Heart right ventricle (tissue), 16 donors: ENCODE data around the gene ADGRG6. TPM values are rescaled to one million over a fixed set of nuclear protein-coding genes. Genes with fewer than 3 reads are reported as not detected.

Source experiments
- ATAC-seq, 8 donors: fragments of 200-7000 bp; cut with Tn5 transposase; one replicate each; pipeline ENCODE4 v1.9.1; 2020; ENCODE audit warnings: mild to moderate bottlenecking in 8 of 8, moderate library complexity in 8 of 8, moderate number of reproducible peaks in 1 of 8
- DNase-seq, 2 donors: peaks; one replicate each; pipeline ENCODE4 v3.0.0-alpha.2; 2020
- H3K27ac ChIP-seq, 10 donors: fragments of 200-600 bp; sonication (generic) in 2 of 10; one replicate each; pipeline versions ENCODE4 v1.5.0 to v1.8.0; 2020 to 2022; ENCODE audit warnings: mild to moderate bottlenecking in 3 of 10
- H3K27me3 ChIP-seq, 7 donors: fragments of 200-600 bp; one replicate each; pipeline ENCODE4 v1.8.0; 2021 to 2022; ENCODE audit warnings: mild to moderate bottlenecking in 2 of 7
- H3K36me3 ChIP-seq, 9 donors: fragments of 200-600 bp; sonication (generic) in 1 of 9; one replicate each; pipeline versions ENCODE4 v1.5.0 to v1.8.0; 2020 to 2022; ENCODE audit warnings: mild to moderate bottlenecking in 2 of 9
- H3K4me1 ChIP-seq, 9 donors: fragments of 200-600 bp; sonication (generic) in 1 of 9; one replicate each; pipeline versions ENCODE4 v1.5.0 to v1.8.0; 2020 to 2022; ENCODE audit warnings: mild to moderate bottlenecking in 4 of 9
- H3K4me3 ChIP-seq, 10 donors: fragments of 200-600 bp; sonication (generic) in 2 of 10; one replicate each; pipeline versions ENCODE4 v1.5.0 to v1.8.0; 2020 to 2022; ENCODE audit warnings: mild to moderate bottlenecking in 7 of 10, moderate library complexity in 2 of 10
- H3K9me3 ChIP-seq, 11 donors: fragments of 200-600 bp in 10 of 11; sonication (generic) in 2 of 11; one replicate each; pipeline versions ENCODE4 v1.5.0 to v1.8.0; 2013 to 2022; ENCODE audit warnings: mild to moderate bottlenecking in 2 of 11, control low read depth in 1 of 11, moderate library complexity in 1 of 11
- CTCF ChIP-seq, 9 donors: fragments of 200-600 bp; sonication (generic) in 2 of 9; IDR thresholded peaks; one replicate each; pipeline versions ENCODE4 v1.5.0 to v1.8.0; 2021 to 2022; ENCODE audit warnings: antibody characterized with exemption in 9 of 9, mild to moderate bottlenecking in 5 of 9, moderate library complexity in 1 of 9
- WGBS, 2 donors: extraction: QIAGEN DNeasy Blood & Tissue Kit; methylation state at CpG; one replicate each; pipeline ENCODE4 v1.1.7; 2013; ENCODE audit warnings: inconsistent platforms in 1 of 2; 5-methylcytosine and 5-hydroxymethylcytosine counted together
- intact Hi-C, 10 donors: fragments of 100-400 bp; cut with DNase I; formaldehyde crosslinking; loops; one replicate each; pipeline versions ENCODE4 v1.11.1 to v1.14.2; 2022
- polyA plus RNA-seq, 2 donors: library from polyadenylated mRNA; stranded (reverse); fragments of 200-250 nt; gene quantifications; one replicate each; pipeline ENCODE4 v1.2.3, GENCODE V29; 2013
- total RNA-seq, 10 donors: library from RNA; stranded (reverse); fragmentation: NEBNext Ultra II Directional in 3 of 10; extraction: Animal tissue kit (Norgen Biotek cat#: 25700) in 3 of 10; gene quantifications; one replicate each; pipeline versions ENCODE4 v1.2.1 to v1.2.4, GENCODE V29; 2021 to 2023
- donor health status: Arrhythmogenic right ventricular cardiomyopathy.
- donor health status: ischemic (EF 13 %, LVEDD 7.1; RV severe dilation, severe dysfunction).
- donor health status: healthy with polysubstance abuse.
- donor health status: DM: no; HTN: yes; CAD: no.
- donor health status: DM: no; HTN: no; CAD: no.
- donor health status: ischemic (EF 25% LVEDD 6.9; RV normal size, moderate dysfunction).
- donor health status: ischemic (EF 25% LVEDD 5.7; RV mildly dilated, moderate dysfunction).
- donor health status: healthy.
- donor health status: DM: yes; HTN: yes; CAD: no.
- donor health status: Ischemic cardiomyopathy.
- donor health status: ischemic (EF 35%, LVEDD 5.7; RV mildly dilated, moderate dysfunction).
- donor health status: nonischemic (EF 11% LVEDD 7.7; RV severe dilation, severe dysfunction).
- donor health status: DM: yes; HTN: yes; CAD: no.
- donor health status: PGD.
- donor health status: ischemic (EF 29% LVEDD 5.4; RV normal size, mild dysfunction).
- donor health status: nonischemic (EF 23%, LVEDD 6.1; RV moderate dilation, normal function).

ADGRG6 gene
- total and polyA plus RNA-seq, 12 donors, result 0.93 to 5.9 (median 3.1) TPM

GRCh38 chr6:142329486-142330113 is 27.8 kb downstream of the ADGRG6 start:
- intact Hi-C loops, result no loop called here
- 83 to 86% methylated on average over 3 of the region's 3 CpGs for WGBS, 2 donors
- DNase-seq, result no peak
- no peaks in the 10 kb centered on the region for H3K4me1 ChIP-seq
- peaks cover 0 to 9% (median 0%) of the 10 kb centered on the region in 7 donors for H3K27me3 ChIP-seq
- no peak for ATAC-seq
- H3K27ac ChIP-seq, result no peak overlapping the region
- no peaks in the 10 kb centered on the region for H3K9me3 ChIP-seq
- no peaks in the 10 kb centered on the region for H3K36me3 ChIP-seq
- no peak overlapping the region for H3K4me3 ChIP-seq
- TF ChIP-seq CTCF (IDR thresholded peaks at IDR 0.05), result no peak

- WGBS, 2 donors, result 61 to 67% methylated on average over 2 of the region's 2 CpGs
- peaks cover 0 to 9% (median 0%) of the 10 kb centered on the region in 7 donors for H3K27me3 ChIP-seq
- DNase-seq (no peak), ATAC-seq (no peak)
- no peaks in the 10 kb centered on the region for H3K9me3 ChIP-seq
- no peak for TF ChIP-seq CTCF (IDR thresholded peaks at IDR 0.05)
- no peaks in the 10 kb centered on the region for H3K4me1 ChIP-seq
- H3K36me3 ChIP-seq, result no peaks in the 10 kb centered on the region
- H3K4me3 ChIP-seq, result no peak overlapping the region
- intact Hi-C loops, result no loop called here
- H3K27ac ChIP-seq, result no peak overlapping the region
Measured at GRCh38 chr6:142331075-142331551, 29.3 kb downstream of the ADGRG6 start.

- no peak for DNase-seq
- intact Hi-C loops, result no loop called here
- no peak overlapping the region for H3K4me3 ChIP-seq
- no peaks in the 10 kb centered on the region for H3K4me1 ChIP-seq
- H3K9me3 ChIP-seq, result no peaks in the 10 kb centered on the region
- 84 to 89% methylated on average over 3 of the region's 3 CpGs for WGBS, 2 donors
- no peak overlapping the region for H3K27ac ChIP-seq
- no peaks in the 10 kb centered on the region for H3K36me3 ChIP-seq
- peaks cover 0 to 5% (median 0%) of the 10 kb centered on the region in 7 donors for H3K27me3 ChIP-seq
- no peak for ATAC-seq
- TF ChIP-seq CTCF (IDR thresholded peaks at IDR 0.05), result no peak
Measured at GRCh38 chr6:142331601-142332000, 29.8 kb downstream of the ADGRG6 start.

GRCh38 chr6:142332393-142333098 is 30.7 kb downstream of the ADGRG6 start:
- Histone ChIP-seq H3K27ac (no peak overlapping the region), H3K9me3 (no peaks in the 10 kb centered on the region), H3K4me3 (no peak overlapping the region), H3K4me1 (no peaks in the 10 kb centered on the region), H3K36me3 (no peaks in the 10 kb centered on the region), H3K27me3 (no peaks in the 10 kb centered on the region)
- intact Hi-C loops, result no loop called here
- DNase-seq, result no peak
- TF ChIP-seq CTCF (IDR thresholded peaks at IDR 0.05), result no peak
- ATAC-seq, result no peak
- 62 to 69% methylated on average over 7 of the region's 7 CpGs for WGBS, 2 donors
